Naive thymus-derived CD4-positive, alpha-beta T cell (primary cell): ENCODE measurements around the gene ESYT3. TPM values are rescaled to one million over a fixed set of nuclear protein-coding genes. Genes with fewer than 3 reads are reported as not detected.
"Not testable (repeated sequence)": the region's sequence is repeated elsewhere in the genome, so short reads cannot be mapped to it uniquely, and the experiment has no call there.

ENCODE experiments used
- ATAC-seq: fragments of 150-1000 bp; cut with Tn5 transposase; 2 replicates; pipeline ENCODE4 v1.10.0; 2021; ENCODE audit warnings: mild to moderate bottlenecking, moderate library complexity
- CTCF ChIA-PET: fragments of 350-600 bp; sonication (Branson Sonifier 250); formaldehyde crosslinking; loops from one replicate; lab custom pipeline; 2021; ENCODE audit warnings: antibody characterized with exemption; lab: Charles Lee
- POLR2A ChIA-PET: fragments of 350-600 bp; sonication (Branson Sonifier 250); formaldehyde crosslinking; loops from one replicate; lab custom pipeline; 2021; ENCODE audit warnings: antibody characterized with exemption, inconsistent platforms; lab: Charles Lee
- DNase-seq, 9 donors: peaks; one replicate each; pipeline versions ENCODE4 v3.0.0 to v3.0.0-alpha.2; 2020 to 2022; ENCODE audit warnings: mixed read lengths in 1 of 9
- H3K27ac ChIP-seq: one replicate; pipeline ENCODE4 v1.7.0; 2013; ENCODE audit warnings: mild to moderate bottlenecking, low read depth, low read length, moderate library complexity
- H3K27me3 ChIP-seq, 2 donors: one replicate each; pipeline ENCODE4 v1.7.0; 2013; ENCODE audit warnings: low read length in 2 of 2, mild to moderate bottlenecking in 2 of 2, moderate library complexity in 2 of 2; ENCODE audit not compliant: control insufficient read depth in 2 of 2, insufficient read depth in 2 of 2
- H3K36me3 ChIP-seq, 3 experiments: 1 replicate in 2 of 3; 2 replicates in 1 of 3; pipeline ENCODE4 v1.7.0; 2013; ENCODE audit warnings: low read length in 3 of 3, mild to moderate bottlenecking in 3 of 3, moderate library complexity in 1 of 3; ENCODE audit not compliant: insufficient read depth in 3 of 3, control insufficient read depth in 2 of 3
- H3K4me1 ChIP-seq, 2 donors: one replicate each; pipeline ENCODE4 v1.7.0; 2013; ENCODE audit warnings: low read length in 2 of 2, mild to moderate bottlenecking in 2 of 2, moderate library complexity in 1 of 2; ENCODE audit not compliant: control insufficient read depth in 2 of 2, insufficient read depth in 2 of 2
- H3K4me3 ChIP-seq: 2 replicates; pipeline ENCODE4 v1.7.0; 2013; ENCODE audit warnings: mild to moderate bottlenecking, low read length
- H3K9me3 ChIP-seq, 3 experiments: 1 replicate in 2 of 3; 2 replicates in 1 of 3; pipeline ENCODE4 v1.7.0; 2013; ENCODE audit warnings: low read length in 3 of 3; ENCODE audit not compliant: control insufficient read depth in 2 of 3
- H3K27ac Mint-ChIP-seq, 9 donors: one replicate each; pipeline ENCODE4 v1.8.0; 2020 to 2022; ENCODE audit warnings: mixed read lengths in 9 of 9, mild to moderate bottlenecking in 8 of 9, moderate library complexity in 5 of 9, inconsistent platforms in 2 of 9
- H3K27me3 Mint-ChIP-seq, 5 donors: one replicate each; pipeline ENCODE4 v1.8.0; 2021 to 2022; ENCODE audit warnings: mixed read lengths in 5 of 5, mild to moderate bottlenecking in 1 of 5
- H3K36me3 Mint-ChIP-seq, 5 donors: one replicate each; pipeline ENCODE4 v1.8.0; 2020 to 2022; ENCODE audit warnings: mixed read lengths in 5 of 5, mild to moderate bottlenecking in 3 of 5, inconsistent platforms in 1 of 5
- H3K4me1 Mint-ChIP-seq, 7 donors: one replicate each; pipeline ENCODE4 v1.8.0; 2020 to 2022; ENCODE audit warnings: mixed read lengths in 7 of 7, mild to moderate bottlenecking in 3 of 7, inconsistent platforms in 1 of 7
- H3K4me3 Mint-ChIP-seq, 10 donors: one replicate each; pipeline ENCODE4 v1.8.0; 2020 to 2022; ENCODE audit warnings: mild to moderate bottlenecking in 10 of 10, mixed read lengths in 10 of 10, moderate library complexity in 6 of 10, inconsistent platforms in 2 of 10
- H3K9me3 Mint-ChIP-seq, 11 donors: one replicate each; pipeline ENCODE4 v1.8.0; 2020 to 2022; ENCODE audit warnings: mixed read lengths in 11 of 11, mild to moderate bottlenecking in 4 of 11, inconsistent platforms in 1 of 11, moderate library complexity in 1 of 11
- intact Hi-C, 2 donors: fragments of 100-400 bp; cut with micrococcal nuclease; formaldehyde crosslinking; loops; one replicate each; pipeline ENCODE4 v1.15.1; 2023
- polyA plus RNA-seq, 2 donors: library from polyadenylated mRNA; unstranded; fragments of 300-500 nt; fragmentation: Illumina TruSeq; gene quantifications; one replicate each; pipeline ENCODE4 v1.2.3, GENCODE V29; 2021
- total RNA-seq, 6 experiments: library from RNA in 5 of 6; stranded (reverse) in 5 of 6; gene quantifications; 1 replicate in 5 of 6; 2 replicates in 1 of 6; pipeline ENCODE4 v1.2.3 and lab custom pipeline; 2021 to 2026

The ESYT3 gene
- total and polyA plus RNA-seq, 7 experiments from 2014 or later: 0.14 to 0.41 (median 0.32) TPM; not detected in 4

GRCh38 chr3:138418601-138419206, 15.7 kb upstream of the ESYT3 start:
- Mint-ChIP-seq H3K27ac (no peak overlapping the region), H3K27me3 (peaks cover 12 to 28% (median 19%) of the 10 kb centered on the region in 5 donors), H3K4me1 (peaks cover 0 to 7% (median 0%) of the 10 kb centered on the region in 7 donors), H3K4me3 (no peak overlapping the region), H3K9me3 (peaks cover 0 to 3% (median 0%) of the 10 kb centered on the region in 11 donors), H3K36me3 (peaks cover 0 to 3% (median 0%) of the 10 kb centered on the region in 5 donors)
- no peak overlapping the region for H3K27ac ChIP-seq
- no peaks in the 10 kb centered on the region for H3K9me3 ChIP-seq
- ATAC-seq: no peak
- ChIA-PET CTCF (interaction anchor here (0.8 to 3.1 kb wide), 5 partner anchors 10 to 625 kb away, joined by 3 to 21 read pairs (median 4); no protein-coding TSS in a partner anchor), POLR2A (no interaction called here)
- intact Hi-C loops: loop anchor here in 1 of 2 donors (5.0 to 10.0 kb wide), 2 partner anchors 174 to 266 kb away; partner anchors contain the start of gene CEP70
- H3K4me3 ChIP-seq: no peak overlapping the region
- DNase-seq: no peak
- H3K27me3 ChIP-seq: no peaks in the 10 kb centered on the region
- H3K36me3 ChIP-seq: no peaks in the 10 kb centered on the region
- H3K4me1 ChIP-seq: no peaks in the 10 kb centered on the region

GRCh38 chr3:138423316-138423715, 11.1 kb upstream of the ESYT3 start:
- Histone ChIP-seq H3K4me1 (no peaks in the 10 kb centered on the region), H3K4me3 (no peak overlapping the region), H3K27me3 (no peaks in the 10 kb centered on the region), H3K9me3 (no peaks in the 10 kb centered on the region), H3K27ac (no peak overlapping the region), H3K36me3 (no peaks in the 10 kb centered on the region)
- intact Hi-C loops: no loop called here
- no peak overlapping the region for H3K4me3 Mint-ChIP-seq
- peaks cover 0 to 3% (median 0%) of the 10 kb centered on the region in 5 donors for H3K36me3 Mint-ChIP-seq
- H3K4me1 Mint-ChIP-seq: no peaks in the 10 kb centered on the region
- POLR2A ChIA-PET: no interaction called here
- H3K27ac Mint-ChIP-seq: no peak overlapping the region
- CTCF ChIA-PET: no interaction called here
- peaks cover 0 to 4% (median 0%) of the 10 kb centered on the region in 11 donors for H3K9me3 Mint-ChIP-seq
- peaks cover 0 to 5% (median 5%) of the 10 kb centered on the region in 5 donors for H3K27me3 Mint-ChIP-seq
- DNase-seq (no peak), ATAC-seq (no peak)

GRCh38 chr3:138424323-138424722, 10.1 kb upstream of the ESYT3 start:
- POLR2A ChIA-PET: no interaction called here
- DNase-seq (no peak), ATAC-seq (no peak)
- Mint-ChIP-seq H3K9me3 (peaks cover 0 to 4% (median 0%) of the 10 kb centered on the region in 11 donors), H3K27ac (no peak overlapping the region), H3K4me3 (no peak overlapping the region), H3K36me3 (peaks cover 0 to 3% (median 0%) of the 10 kb centered on the region in 5 donors), H3K27me3 (peaks cover 0 to 9% (median 5%) of the 10 kb centered on the region in 5 donors), H3K4me1 (no peaks in the 10 kb centered on the region)
- intact Hi-C loops: no loop called here
- no peaks in the 10 kb centered on the region for H3K27me3 ChIP-seq
- CTCF ChIA-PET: no interaction called here
- H3K27ac ChIP-seq: no peak overlapping the region
- H3K4me1 ChIP-seq: no peaks in the 10 kb centered on the region
- H3K4me3 ChIP-seq: no peak overlapping the region
- H3K36me3 ChIP-seq: no peaks in the 10 kb centered on the region
- no peaks in the 10 kb centered on the region for H3K9me3 ChIP-seq

- H3K36me3 Mint-ChIP-seq: peaks cover 0 to 3% (median 0%) of the 10 kb centered on the region in 5 donors
- intact Hi-C loops: loop anchor here in 1 of 2 donors (2.0 kb wide), 1 partner anchor 357 kb away; no protein-coding TSS in a partner anchor
- CTCF ChIA-PET: no interaction called here
- H3K27me3 Mint-ChIP-seq: peaks cover 2 to 17% (median 8%) of the 10 kb centered on the region in 5 donors
- H3K9me3 Mint-ChIP-seq: peaks cover 0 to 4% (median 0%) of the 10 kb centered on the region in 11 donors
- Histone ChIP-seq H3K4me1 (no peaks in the 10 kb centered on the region), H3K27me3 (no peaks in the 10 kb centered on the region), H3K36me3 (no peaks in the 10 kb centered on the region), H3K9me3 (no peaks in the 10 kb centered on the region), H3K4me3 (no peak overlapping the region), H3K27ac (no peak overlapping the region)
- ATAC-seq (no peak), DNase-seq (no peak)
- POLR2A ChIA-PET: no interaction called here
- no peak overlapping the region for H3K27ac Mint-ChIP-seq
- H3K4me1 Mint-ChIP-seq: no peaks in the 10 kb centered on the region
- no peak overlapping the region for H3K4me3 Mint-ChIP-seq
These were observed 8.2 kb upstream of the ESYT3 start for GRCh38 chr3:138426211-138426610.

GRCh38 chr3:138426754-138427153, 7.7 kb upstream of the ESYT3 start:
- H3K27ac Mint-ChIP-seq, H3K36me3 Mint-ChIP-seq, H3K27me3 ChIP-seq, H3K9me3 Mint-ChIP-seq, H3K4me1 ChIP-seq, H3K27ac ChIP-seq, H3K4me3 ChIP-seq, H3K36me3 ChIP-seq, ATAC-seq, DNase-seq, H3K4me3 Mint-ChIP-seq, H3K4me1 Mint-ChIP-seq, POLR2A ChIA-PET, CTCF ChIA-PET, H3K9me3 ChIP-seq: not testable (repeated sequence)
- peaks cover 8 to 19% (median 8%) of the 10 kb centered on the region in 5 donors for H3K27me3 Mint-ChIP-seq
- intact Hi-C loops: loop anchor here in 1 of 2 donors (2.0 kb wide), 1 partner anchor 358 kb away; no protein-coding TSS in a partner anchor

GRCh38 chr3:138429665-138430064, 4.8 kb upstream of the ESYT3 start:
- Histone ChIP-seq H3K4me1 (no peaks in the 10 kb centered on the region), H3K4me3 (no peak overlapping the region), H3K27ac (no peak overlapping the region), H3K9me3 (no peaks in the 10 kb centered on the region), H3K36me3 (no peaks in the 10 kb centered on the region), H3K27me3 (no peaks in the 10 kb centered on the region)
- H3K36me3 Mint-ChIP-seq: peaks cover 0 to 5% (median 0%) of the 10 kb centered on the region in 5 donors
- H3K9me3 Mint-ChIP-seq: peaks cover 0 to 1% (median 0%) of the 10 kb centered on the region in 11 donors
- ATAC-seq (no peak), DNase-seq (no peak)
- no peak overlapping the region for H3K4me3 Mint-ChIP-seq
- H3K27ac Mint-ChIP-seq: no peak overlapping the region
- peaks cover 25 to 43% (median 29%) of the 10 kb centered on the region in 5 donors for H3K27me3 Mint-ChIP-seq
- POLR2A ChIA-PET: no interaction called here
- peaks cover 0 to 10% (median 7%) of the 10 kb centered on the region in 7 donors for H3K4me1 Mint-ChIP-seq
- CTCF ChIA-PET: interaction anchor here (1.3 kb wide), 1 partner anchor 9 kb away, joined by 4 read pairs; no protein-coding TSS in a partner anchor
- intact Hi-C loops: no loop called here
